Measurements from ENCODE around the gene SMARCC1.

Gene SMARCC1

GRCh38 chr3:47705391-47705790 is 76.3 kb downstream of the SMARCC1 start:
- DNase-seq (ENCODE audit: low spot score): no peak

GRCh38 chr3:47704237-47704612 is 77.5 kb downstream of the SMARCC1 start:
- DNase-seq (ENCODE audit: low spot score): no peak

GRCh38 chr3:47701388-47701787 is 80.3 kb downstream of the SMARCC1 start:
- no peak for DNase-seq (ENCODE audit: low spot score)

GRCh38 chr3:47692158-47692557 is 89.5 kb downstream of the SMARCC1 start:
- no peak for DNase-seq (ENCODE audit: low spot score)

GRCh38 chr3:47688488-47688887 is 93.2 kb downstream of the SMARCC1 start:
- no peak for DNase-seq (ENCODE audit: low spot score)

GRCh38 chr3:47685037-47685436 is 96.7 kb downstream of the SMARCC1 start:
- no peak for DNase-seq (ENCODE audit: low spot score)

GRCh38 chr3:47681016-47681415 is 100.7 kb downstream of the SMARCC1 start:
- DNase-seq (ENCODE audit: low spot score): no peak

- no peak for DNase-seq (ENCODE audit: low spot score)
Observed at GRCh38 chr3:47678446-47679338, 103.0 kb downstream of the SMARCC1 start.

GRCh38 chr3:47669026-47669749 is 112.5 kb downstream of the SMARCC1 start:
- no peak for DNase-seq (ENCODE audit: low spot score)

- no peak for DNase-seq (ENCODE audit: low spot score)
Observed at GRCh38 chr3:47666118-47666517, 115.6 kb downstream of the SMARCC1 start.

GRCh38 chr3:47664519-47664918 is 117.2 kb downstream of the SMARCC1 start:
- no peak for DNase-seq (ENCODE audit: low spot score)

GRCh38 chr3:47663630-47664240 is 118.0 kb downstream of the SMARCC1 start:
- DNase-seq (ENCODE audit: low spot score): no peak

- no peak for DNase-seq (ENCODE audit: low spot score)
Observed at GRCh38 chr3:47661121-47661752, 120.5 kb downstream of the SMARCC1 start.

GRCh38 chr3:47658444-47658843 is 123.2 kb downstream of the SMARCC1 start:
- no peak for DNase-seq (ENCODE audit: low spot score)

GRCh38 chr3:47652142-47652541 is 129.6 kb downstream of the SMARCC1 start:
- no peak for DNase-seq (ENCODE audit: low spot score)

- no peak for DNase-seq (ENCODE audit: low spot score)
Observed at GRCh38 chr3:47650294-47650693, 131.4 kb downstream of the SMARCC1 start.

GRCh38 chr3:47647550-47647949 is 134.1 kb downstream of the SMARCC1 start:
- no peak for DNase-seq (ENCODE audit: low spot score)

GRCh38 chr3:47646362-47646761 is 135.3 kb downstream of the SMARCC1 start:
- DNase-seq (ENCODE audit: low spot score): no peak

GRCh38 chr3:47645551-47645950 is 136.1 kb downstream of the SMARCC1 start:
- no peak for DNase-seq (ENCODE audit: low spot score)

- DNase-seq (ENCODE audit: low spot score): no peak
Observed at GRCh38 chr3:47643092-47643491, 138.6 kb downstream of the SMARCC1 start.

GRCh38 chr3:47641739-47642138 is 140.0 kb downstream of the SMARCC1 start:
- no peak for DNase-seq (ENCODE audit: low spot score)

- no peak for DNase-seq (ENCODE audit: low spot score)
Observed at GRCh38 chr3:47636921-47637320, 144.8 kb downstream of the SMARCC1 start.
